HG02884 (cell line): ENCODE measurements around the gene PRSS48.
"Not testable (repeated sequence)": the region's sequence is repeated elsewhere in the genome, so short reads cannot be mapped to it uniquely, and the experiment has no call there.

Experiments used
- ATAC-seq: cut with Tn5 transposase; IDR thresholded peaks from one replicate; pipeline ENCODE4 v1.9.1; 2021; ENCODE audit warnings: mild to moderate bottlenecking, moderate library complexity; ENCODE audit not compliant: unreplicated experiment

The PRSS48 gene

GRCh38 chr4:151315212-151315886 is 38.4 kb downstream of the PRSS48 start:
- ATAC-seq = no peak

DNA sequence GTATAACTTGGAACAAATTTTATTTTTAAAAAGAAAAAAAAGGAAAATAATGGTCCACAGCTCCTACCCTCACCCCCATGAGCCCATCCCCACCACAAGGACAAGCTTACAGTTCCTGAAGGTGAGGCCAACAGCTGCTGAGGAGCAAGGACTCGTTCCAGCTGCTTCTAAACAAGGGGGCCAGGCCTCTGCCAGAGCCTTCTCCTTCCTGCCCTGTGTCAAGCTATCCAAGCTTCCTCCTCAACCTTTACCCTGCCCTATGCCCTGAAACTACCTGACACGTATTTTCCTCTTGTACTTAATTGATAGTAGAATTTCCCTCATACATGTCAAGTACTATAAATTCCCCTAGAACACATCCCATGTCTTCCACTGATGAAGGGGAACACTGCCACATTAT is 39.7 kb downstream of the PRSS48 start:
- ATAC-seq = no peak

DNA sequence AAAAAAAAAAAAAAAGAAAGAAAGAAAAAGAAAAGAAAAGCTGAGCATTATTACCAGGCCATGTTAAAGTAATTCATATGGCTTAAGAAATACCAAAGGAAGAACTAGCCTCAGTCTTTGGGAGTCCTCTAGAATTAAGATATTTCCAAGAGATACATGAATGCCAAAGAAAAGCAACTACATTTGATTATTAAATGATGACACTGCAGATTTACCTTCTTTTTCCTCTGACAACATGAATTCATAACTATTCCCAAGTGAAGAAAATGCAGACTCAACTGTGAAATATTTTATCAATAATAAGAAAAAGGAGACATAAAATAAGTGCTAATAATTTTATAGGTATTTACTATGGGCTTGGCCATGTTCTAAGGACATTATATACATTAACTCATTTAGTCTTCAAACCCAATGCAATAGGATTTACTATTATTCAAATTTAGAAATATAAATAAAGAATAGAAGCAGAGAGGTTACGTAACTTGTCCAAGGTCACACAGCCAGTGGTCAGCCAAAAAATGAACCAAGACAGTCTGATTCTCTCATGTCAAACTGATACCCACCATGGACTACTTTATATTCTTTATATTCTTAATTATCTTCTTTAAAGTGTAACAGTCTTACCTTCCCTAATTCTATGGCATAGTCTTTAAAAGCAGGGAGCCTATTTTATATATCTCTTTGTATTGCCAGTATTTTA is 41.5 kb downstream of the PRSS48 start:
- ATAC-seq = no peak

DNA sequence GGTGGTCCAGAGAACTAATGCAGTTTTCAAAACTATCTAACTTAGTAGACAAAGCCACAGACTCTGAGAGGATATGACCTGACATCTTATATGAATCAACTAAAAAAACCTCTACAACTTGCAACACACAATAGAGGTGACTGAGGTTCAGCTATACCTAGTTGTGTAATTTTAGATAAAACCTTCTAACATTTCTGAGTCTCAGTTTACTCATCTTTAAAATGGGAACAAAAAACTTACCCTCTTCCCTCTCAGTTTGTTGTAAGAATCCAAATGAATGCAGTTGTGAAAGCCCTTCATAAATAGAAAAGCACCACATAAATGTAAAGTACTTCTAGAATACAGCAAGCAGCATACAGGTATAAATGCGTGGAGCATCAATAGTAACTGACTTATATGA is 42.5 kb downstream of the PRSS48 start:
- ATAC-seq = no peak

- no peak for ATAC-seq
These were observed 44.6 kb downstream of the PRSS48 start for GRCh38 chr4:151321586-151321985.

DNA sequence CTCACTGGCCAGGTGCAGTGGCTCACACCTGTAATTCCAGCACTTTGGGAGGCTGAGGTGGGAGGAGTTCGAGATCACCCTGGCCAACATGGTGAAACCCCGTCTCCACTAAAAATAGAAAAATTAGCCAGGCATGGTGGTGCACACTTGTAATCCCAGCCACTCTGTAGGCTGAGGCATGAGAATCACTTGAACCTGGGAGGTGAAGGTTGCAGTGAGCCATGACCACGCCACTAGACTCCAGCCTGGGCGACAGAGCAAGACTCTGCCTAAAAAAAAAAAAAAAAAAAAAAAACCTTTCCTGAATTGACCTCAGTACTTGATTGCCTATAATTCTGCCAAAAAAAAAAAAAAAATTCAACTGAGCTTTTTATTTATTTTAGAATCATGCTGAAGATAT is 45.2 kb downstream of the PRSS48 start:
- ATAC-seq = not testable (repeated sequence)

- ATAC-seq = no peak
These were observed 45.6 kb downstream of the PRSS48 start for GRCh38 chr4:151322570-151322969.

- ATAC-seq = no peak
These were observed 46.7 kb downstream of the PRSS48 start for GRCh38 chr4:151323667-151324066.

DNA sequence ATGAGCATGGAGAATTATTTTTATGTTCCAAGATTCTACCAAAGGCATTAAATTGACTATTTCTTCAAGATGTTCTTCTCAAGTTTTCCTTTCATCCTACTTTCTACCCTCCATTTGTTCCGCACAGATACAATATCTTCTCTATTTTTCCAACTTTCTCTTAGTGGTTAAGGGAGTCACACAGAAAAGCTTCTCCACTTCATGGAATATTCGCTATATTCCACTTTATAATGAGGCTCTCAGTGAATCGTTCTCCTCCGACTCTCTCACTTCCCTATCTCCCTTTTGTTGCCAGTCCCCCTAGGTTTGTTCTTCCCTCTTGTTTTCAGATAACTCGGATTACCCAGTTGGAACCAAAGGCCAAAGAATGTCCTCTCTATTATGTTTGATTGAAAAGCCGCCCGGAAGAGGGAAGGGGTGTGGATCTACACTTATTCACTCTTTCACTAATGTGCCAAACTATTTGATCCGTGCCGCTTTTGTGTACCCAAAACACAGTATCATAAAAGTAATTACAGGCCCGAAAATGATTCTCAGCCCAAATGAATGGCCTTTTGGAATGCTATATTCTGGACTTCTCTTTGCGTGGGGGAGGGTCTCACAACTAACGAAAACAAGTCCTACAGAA is 47.3 kb downstream of the PRSS48 start:
- no peak for ATAC-seq

DNA sequence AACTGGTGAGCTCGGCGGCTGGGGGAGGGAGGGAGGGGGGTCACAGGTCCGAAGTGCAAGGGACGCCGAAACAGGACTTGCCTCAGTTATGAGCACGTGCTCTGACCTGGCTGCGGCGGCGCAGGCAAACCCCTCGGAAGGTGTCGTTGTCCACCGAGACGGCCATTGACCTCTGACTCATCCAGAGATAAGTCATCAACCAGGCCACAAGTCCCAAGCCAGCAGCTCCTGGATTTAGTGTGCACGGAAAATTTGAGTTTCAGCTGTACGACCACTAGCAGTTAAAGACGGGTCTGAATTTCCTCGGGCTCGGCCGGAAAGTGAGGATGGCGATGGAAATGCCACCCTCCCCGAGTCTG is 47.8 kb downstream of the PRSS48 start:
- no peak for ATAC-seq

- no peak for ATAC-seq
These were observed 48.4 kb downstream of the PRSS48 start, which contains the start of gene SH3D19 for GRCh38 chr4:151325111-151325948. Gene SH3D19, minus strand, starts transcription at chr4:151325605. Its CDS starts 253 bp downstream, at chr4:151325352.

GRCh38 chr4:151325949-151326246 is 48.9 kb downstream of the PRSS48 start:
- ATAC-seq = no peak

- ATAC-seq = no peak
These were observed 52.5 kb downstream of the PRSS48 start for GRCh38 chr4:151329217-151330007.

DNA sequence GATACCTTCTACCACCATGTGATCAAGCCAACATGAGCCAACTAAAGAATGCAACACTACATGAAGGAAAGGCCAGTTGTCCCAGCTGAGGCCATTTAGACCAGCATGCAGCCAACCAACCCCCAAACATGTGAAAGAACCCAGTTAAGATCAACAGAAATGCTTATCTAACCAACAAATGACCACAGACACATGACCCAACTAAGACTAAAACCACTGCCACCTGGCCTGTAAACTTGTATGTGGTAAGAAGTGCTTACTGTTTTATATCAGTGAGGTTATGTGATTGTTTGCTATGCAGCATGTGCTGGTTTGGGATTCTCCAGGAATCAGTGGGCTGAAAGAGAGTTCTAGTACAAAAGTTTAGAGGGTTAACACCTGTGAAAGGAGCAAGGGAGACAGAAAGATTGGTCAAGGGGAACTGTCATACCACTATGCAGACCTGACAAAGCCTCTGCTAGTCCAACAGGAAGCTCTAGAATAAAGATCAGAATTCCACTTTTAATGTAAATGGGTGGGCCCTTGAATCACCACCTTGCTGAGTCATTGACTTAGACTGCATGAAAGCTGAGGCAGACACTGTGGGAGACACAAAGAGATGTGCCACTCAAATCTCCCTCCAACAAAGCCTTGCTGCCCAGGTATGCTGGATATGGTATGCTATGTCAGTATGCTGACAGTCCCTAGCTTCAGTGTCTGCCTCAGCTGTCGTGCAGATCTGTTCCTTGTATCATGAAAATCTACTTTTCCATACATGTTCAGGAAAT is 54.5 kb downstream of the PRSS48 start:
- ATAC-seq = no peak

- no peak for ATAC-seq
These were observed 62.5 kb downstream of the PRSS48 start for GRCh38 chr4:151339467-151339866.

- ATAC-seq = no peak
These were observed 63.9 kb downstream of the PRSS48 start for GRCh38 chr4:151340751-151341385.
